ENCODE measurements around the gene COL4A4.
"Not testable (repeated sequence)": the region's sequence is repeated elsewhere in the genome, so short reads cannot be mapped to it uniquely, and the experiment has no call there.

COL4A4 gene

GRCh38 chr2:227117852-227118251, 46.2 kb downstream of the COL4A4 start:
- in situ Hi-C loops (cut with MboI; ENCODE audit: low sequenced_read_pairs) = loop anchor here (25.0 kb wide), 1 partner anchor 1456 kb away; no protein-coding TSS in a partner anchor

GRCh38 chr2:227117027-227117426, 47.0 kb downstream of the COL4A4 start:
- in situ Hi-C loops (cut with MboI; ENCODE audit: low sequenced_read_pairs) = loop anchor here (25.0 kb wide), 1 partner anchor 1455 kb away; no protein-coding TSS in a partner anchor

GRCh38 chr2:227115761-227116160, 48.2 kb downstream of the COL4A4 start:
- in situ Hi-C loops (cut with MboI; ENCODE audit: low sequenced_read_pairs) = loop anchor here (25.0 kb wide), 1 partner anchor 1453 kb away; no protein-coding TSS in a partner anchor

GRCh38 chr2:227106845-227107759, 56.9 kb downstream of the COL4A4 start:
- in situ Hi-C loops (cut with MboI; ENCODE audit: low sequenced_read_pairs) = loop anchor here (25.0 kb wide), 1 partner anchor 1445 kb away; no protein-coding TSS in a partner anchor

GRCh38 chr2:227103583-227103982, 60.4 kb downstream of the COL4A4 start:
- in situ Hi-C loops (cut with MboI; ENCODE audit: low sequenced_read_pairs) = loop anchor here (25.0 kb wide), 1 partner anchor 1441 kb away; no protein-coding TSS in a partner anchor

- in situ Hi-C loops (cut with MboI; ENCODE audit: low sequenced_read_pairs) = no loop called here
Observed at GRCh38 chr2:227099340-227099739, 64.7 kb downstream of the COL4A4 start.

- in situ Hi-C loops (cut with MboI; ENCODE audit: low sequenced_read_pairs) = no loop called here
Observed at GRCh38 chr2:227098162-227098515, 65.9 kb downstream of the COL4A4 start.

- in situ Hi-C loops (cut with MboI; ENCODE audit: low sequenced_read_pairs) = no loop called here
Observed at GRCh38 chr2:227097495-227098161, 66.4 kb downstream of the COL4A4 start.

GRCh38 chr2:227095346-227095745, 68.7 kb downstream of the COL4A4 start:
- in situ Hi-C loops (cut with MboI; ENCODE audit: low sequenced_read_pairs) = no loop called here

GRCh38 chr2:227082286-227082685, 81.7 kb downstream of the COL4A4 start:
- in situ Hi-C loops (cut with MboI; ENCODE audit: low sequenced_read_pairs) = no loop called here

- in situ Hi-C loops (cut with MboI; ENCODE audit: low sequenced_read_pairs) = no loop called here
Observed at GRCh38 chr2:227079726-227080125, 84.3 kb downstream of the COL4A4 start.

- in situ Hi-C loops (cut with MboI; ENCODE audit: low sequenced_read_pairs) = not testable (repeated sequence)
Observed at GRCh38 chr2:227065065-227065464, 98.9 kb downstream of the COL4A4 start.

- in situ Hi-C loops (cut with MboI; ENCODE audit: low sequenced_read_pairs) = no loop called here
Observed at GRCh38 chr2:227058888-227059399, 105.1 kb downstream of the COL4A4 start.

- in situ Hi-C loops (cut with MboI; ENCODE audit: low sequenced_read_pairs) = no loop called here
Observed at GRCh38 chr2:227057743-227058447, 106.1 kb downstream of the COL4A4 start.

- in situ Hi-C loops (cut with MboI; ENCODE audit: low sequenced_read_pairs) = no loop called here
Observed at GRCh38 chr2:227057060-227057459, 106.9 kb downstream of the COL4A4 start.

GRCh38 chr2:227054006-227054405, 110.0 kb downstream of the COL4A4 start:
- in situ Hi-C loops (cut with MboI; ENCODE audit: low sequenced_read_pairs) = no loop called here

GRCh38 chr2:227052879-227053278, 111.1 kb downstream of the COL4A4 start:
- in situ Hi-C loops (cut with MboI; ENCODE audit: low sequenced_read_pairs) = no loop called here

GRCh38 chr2:227043981-227044380, 120.0 kb downstream of the COL4A4 start:
- in situ Hi-C loops (cut with MboI; ENCODE audit: low sequenced_read_pairs) = no loop called here

GRCh38 chr2:227038550-227039189, 125.3 kb downstream of the COL4A4 start:
- in situ Hi-C loops (cut with MboI; ENCODE audit: low sequenced_read_pairs) = no loop called here

- in situ Hi-C loops (cut with MboI; ENCODE audit: low sequenced_read_pairs) = no loop called here
Observed at GRCh38 chr2:227036527-227036926, 127.5 kb downstream of the COL4A4 start.
